Measurements from ENCODE around the gene SLC29A1.
"Not testable (repeated sequence)": the region's sequence is repeated elsewhere in the genome, so short reads cannot be mapped to it uniquely, and the experiment has no call there.

Gene SLC29A1

GRCh38 chr6:44223319-44224028, at the start of gene SLC29A1:
SLC29A1 (plus strand) TSS chr6:44223595; CDS start chr6:44227314, 3,719 bp downstream.
- peak; percentile 71 for DNase-seq (ENCODE audit: low spot score)

GRCh38 chr6:44176130-44176761, 47.1 kb upstream of the SLC29A1 start:
- DNase-seq (ENCODE audit: low spot score): no peak

- DNase-seq (ENCODE audit: low spot score): no peak
These were observed 46.5 kb upstream of the SLC29A1 start for GRCh38 chr6:44176762-44177509.

GRCh38 chr6:44177691-44178423, 45.5 kb upstream of the SLC29A1 start:
- DNase-seq (ENCODE audit: low spot score): peak; percentile 80

GRCh38 chr6:44178424-44179071, 44.8 kb upstream of the SLC29A1 start:
- no peak for DNase-seq (ENCODE audit: low spot score)

- DNase-seq (ENCODE audit: low spot score): peak; percentile 42
These were observed 44.3 kb upstream of the SLC29A1 start for GRCh38 chr6:44179072-44179536.

- DNase-seq (ENCODE audit: low spot score): no peak
These were observed 43.7 kb upstream of the SLC29A1 start for GRCh38 chr6:44179648-44180047.

- DNase-seq (ENCODE audit: low spot score): no peak
These were observed 43.0 kb upstream of the SLC29A1 start for GRCh38 chr6:44180406-44180805.

GRCh38 chr6:44180886-44181285, 42.5 kb upstream of the SLC29A1 start:
- no peak for DNase-seq (ENCODE audit: low spot score)

GRCh38 chr6:44181784-44182183, 41.6 kb upstream of the SLC29A1 start:
- not testable (repeated sequence) for DNase-seq (ENCODE audit: low spot score)

- no peak for DNase-seq (ENCODE audit: low spot score)
These were observed 40.4 kb upstream of the SLC29A1 start for GRCh38 chr6:44182911-44183390.

- no peak for DNase-seq (ENCODE audit: low spot score)
These were observed 39.6 kb upstream of the SLC29A1 start for GRCh38 chr6:44183783-44184182.

GRCh38 chr6:44185356-44185755, 38.0 kb upstream of the SLC29A1 start:
- DNase-seq (ENCODE audit: low spot score): peak; percentile 30

- no peak for DNase-seq (ENCODE audit: low spot score)
These were observed 37.3 kb upstream of the SLC29A1 start for GRCh38 chr6:44185953-44186634.

GRCh38 chr6:44186635-44187025, 36.8 kb upstream of the SLC29A1 start:
- no peak for DNase-seq (ENCODE audit: low spot score)

GRCh38 chr6:44188819-44189218, 34.6 kb upstream of the SLC29A1 start:
- no peak for DNase-seq (ENCODE audit: low spot score)

GRCh38 chr6:44189257-44189656, 34.1 kb upstream of the SLC29A1 start:
- DNase-seq (ENCODE audit: low spot score): no peak

GRCh38 chr6:44190715-44191114, 32.7 kb upstream of the SLC29A1 start:
- no peak for DNase-seq (ENCODE audit: low spot score)

GRCh38 chr6:44192428-44193041, 30.9 kb upstream of the SLC29A1 start:
- DNase-seq (ENCODE audit: low spot score): no peak

- no peak for DNase-seq (ENCODE audit: low spot score)
These were observed 30.0 kb upstream of the SLC29A1 start for GRCh38 chr6:44193307-44193910.

Data from kidney tubule cell (primary cell).